GM12878 (cell line): Measurements from ENCODE around the gene NRIP3. TPM values are rescaled to one million over a fixed set of nuclear protein-coding genes. Genes with fewer than 3 reads are reported as not detected.

ENCODE experiments used
- ATAC-seq: fragments of 200-7000 bp; cut with Tn5 transposase; 3 replicates; pipeline ENCODE4 v1.9.1; 2020; ENCODE audit warnings: mild to moderate bottlenecking, moderate library complexity
- BruUV-seq: library from RNA; stranded (reverse); fragments of 400-500 nt; replicated peaks from 2 replicates; lab custom pipeline; 2021; lab: Mats Ljungman, UMichigan
- CTCF ChIA-PET: fragments of 300-600 bp; sonication (Branson Sonifier 250); formaldehyde crosslinking; extraction: SDS; loops from one replicate; lab custom pipeline; 2021; ENCODE audit warnings: inconsistent platforms; lab: Yijun Ruan, JAX
- POLR2A ChIA-PET: fragments of 350-600 bp; formaldehyde crosslinking; extraction: SDS; loops from one replicate; lab custom pipeline; 2021; ENCODE audit warnings: inconsistent platforms; lab: Charles Lee
- RAD21 ChIA-PET: fragments of 300-600 bp; sonication (Branson Sonifier 250); formaldehyde crosslinking; loops from one replicate; lab custom pipeline; 2023; ENCODE audit warnings: antibody characterized with exemption; ENCODE audit not compliant: unreplicated experiment; lab: Charles Lee
- SMC1A ChIA-PET: fragments of 300-600 bp; sonication (Branson Sonifier 250); formaldehyde crosslinking; loops from one replicate; lab custom pipeline; 2023; ENCODE audit not compliant: unreplicated experiment, uncharacterized antibody; lab: Charles Lee
- DNase-seq: peaks from one replicate; pipeline ENCODE4 v3.0.0-alpha.2; 2011; ENCODE audit warnings: low read depth, low spot score
- FAIRE-seq: peaks from 3 replicates; lab custom pipeline; 2011; peaks lifted over from hg19 to GRCh38; lab: Jason Lieb, UNC
- H2AFZ ChIP-seq: 2 replicates; pipeline ENCODE4 v1.6.0; 2011; ENCODE audit warnings: low read depth, low read length, control low read depth; ENCODE audit not compliant: control insufficient read depth
- H3K27ac ChIP-seq: 2 replicates; pipeline ENCODE4 v1.5.1; 2011; ENCODE audit warnings: control low read depth; ENCODE audit not compliant: control insufficient read depth, insufficient read depth
- H3K27me3 ChIP-seq, 2 experiments: replicated peaks in 1 of 2; 2 replicates each; pipeline versions ENCODE4 v1.6.0 to v1.6.1; 2011; ENCODE audit warnings: low read length in 1 of 2; ENCODE audit not compliant: control insufficient read depth in 2 of 2, insufficient read depth in 2 of 2
- H3K36me3 ChIP-seq, 2 experiments: 2 replicates each; pipeline ENCODE4 v1.5.1; 2011; ENCODE audit warnings: low read length in 1 of 2; ENCODE audit not compliant: control insufficient read depth in 2 of 2, insufficient read depth in 2 of 2
- H3K4me1 ChIP-seq: 2 replicates; pipeline ENCODE4 v1.6.1; 2011; ENCODE audit warnings: mild to moderate bottlenecking, low read length, moderate library complexity, mixed read lengths; ENCODE audit not compliant: control insufficient read depth, insufficient read depth
- H3K4me2 ChIP-seq: 2 replicates; pipeline ENCODE4 v1.6.0; 2011; ENCODE audit warnings: control low read depth; ENCODE audit not compliant: control insufficient read depth, insufficient read depth
- H3K4me3 ChIP-seq: fragments of 200-600 bp; sonication (generic); 2 replicates; pipeline ENCODE4 v1.5.1; 2016
- H3K79me2 ChIP-seq: 2 replicates; pipeline ENCODE4 v1.6.0; 2011; ENCODE audit warnings: low read length; ENCODE audit not compliant: control insufficient read depth, insufficient read depth
- H3K9ac ChIP-seq: 2 replicates; pipeline ENCODE4 v1.8.0; 2011; ENCODE audit warnings: low read length, control low read depth, mixed read lengths; ENCODE audit not compliant: control insufficient read depth, insufficient read depth
- H3K9me3 ChIP-seq: replicated peaks from 3 replicates; pipeline ENCODE4 v1.5.1; 2011; ENCODE audit warnings: mild to moderate bottlenecking, low read length; ENCODE audit not compliant: control insufficient read depth, insufficient read depth
- H4K20me1 ChIP-seq: 2 replicates; pipeline ENCODE4 v1.6.0; 2011; ENCODE audit not compliant: control insufficient read depth, insufficient read depth
- BMI1 ChIP-seq: fragments of 450-650 bp; IDR thresholded peaks from 2 replicates; pipeline ENCODE4 v1.6.1; 2016; ENCODE audit warnings: mild to moderate bottlenecking, moderate library complexity, borderline replicate concordance
- CREM ChIP-seq: IDR thresholded peaks from 2 replicates; pipeline ENCODE4 v1.6.1; 2014; ENCODE audit warnings: antibody characterized with exemption, low read depth
- HDGF ChIP-seq: fragments of 450-650 bp; IDR thresholded peaks from 2 replicates; pipeline ENCODE4 v1.6.1; 2016; ENCODE audit warnings: antibody characterized with exemption
- KDM1A ChIP-seq: fragments of 200-600 bp; sonication (generic); IDR thresholded peaks from 2 replicates; pipeline ENCODE4 v1.6.1; 2016; ENCODE audit warnings: borderline replicate concordance
- NRF1 ChIP-seq: conservative IDR thresholded peaks from 2 replicates; pipeline ENCODE4 v1.6.1; 2011; ENCODE audit warnings: mild to moderate bottlenecking, low read depth, low read length, improper control_type of control experiment
- POLR2A ChIP-seq: IDR thresholded peaks from 2 replicates; pipeline ENCODE4 v1.6.1; 2011; ENCODE audit warnings: low read depth, mild to moderate bottlenecking, low read length
- REST ChIP-seq: IDR thresholded peaks from 2 replicates; pipeline ENCODE4 v1.6.1; 2012; ENCODE audit warnings: mild to moderate bottlenecking, low read depth, low read length
- SMC3 ChIP-seq: IDR thresholded peaks from 2 replicates; pipeline ENCODE4 v1.6.1; 2011; ENCODE audit warnings: low read length, improper control_type of control experiment, borderline replicate concordance
- YBX1 ChIP-seq: fragments of 450-650 bp; IDR thresholded peaks from 2 replicates; pipeline ENCODE4 v1.6.1; 2016; ENCODE audit warnings: antibody characterized with exemption
- YY1 ChIP-seq: IDR thresholded peaks from 2 replicates; pipeline ENCODE4 v1.6.1; 2011; ENCODE audit warnings: low read depth, mild to moderate bottlenecking, low read length
- ZBED1 ChIP-seq: IDR thresholded peaks from 2 replicates; pipeline ENCODE4 v1.6.1; 2016; ENCODE audit warnings: borderline replicate concordance
- ZNF207 ChIP-seq: fragments of 450-650 bp; IDR thresholded peaks from 2 replicates; pipeline ENCODE4 v1.6.1; 2014; ENCODE audit warnings: antibody characterized with exemption, mild to moderate bottlenecking, borderline replicate concordance
- WGBS: methylation state at CpG from one replicate; pipeline ENCODE4 v1.1.6; 2016; ENCODE audit warnings: low lambda C conversion rate; ENCODE audit not compliant: insufficient replicate concordance, insufficient coverage; ENCODE audit errors: missing lambda C conversion rate; 5-methylcytosine and 5-hydroxymethylcytosine counted together
- in situ Hi-C: fragments of 300-500 bp; cut with MboI; formaldehyde crosslinking; loops from 9 replicates; pipeline ENCODE4 v1.14.3; 2018; ENCODE audit warnings: mixed read lengths
- intact Hi-C: fragments of 100-400 bp; cut with micrococcal nuclease; formaldehyde crosslinking; loops from one replicate; pipeline ENCODE4 v1.14.2; 2022; ENCODE audit not compliant: unreplicated experiment
- polyA plus RNA-seq, 11 experiments: library from polyadenylated mRNA; depleted of rRNA in 4 of 11; unstranded in 6 of 11; stranded (reverse) in 5 of 11; fragments of >200 nt; fragmentation: Nextera tagmentation in 4 of 11; fragmentation: Illumina TruSeq in 1 of 11; extraction: Ambion mirVana in 4 of 11; extraction: Trizol in 1 of 11; gene quantifications; 1 replicate in 1 of 11; 2 replicates in 10 of 11; pipeline versions ENCODE4 v1.2.1 to v1.2.3, GENCODE V29; 2011 to 2016; ENCODE audit warnings: inconsistent platforms in 2 of 11, missing spikeins in 2 of 11, low read depth in 1 of 11
- total RNA-seq, 4 experiments: library from RNA; depleted of rRNA in 3 of 4; stranded (reverse); fragments of >200 nt in 3 of 4; fragmentation: Illumina TruSeq in 1 of 4; extraction: Trizol in 1 of 4; gene quantifications; 2 replicates each; pipeline versions ENCODE4 v1.2.1 to v1.2.3, GENCODE V29; 2013 to 2021

Gene NRIP3
- total and polyA plus RNA-seq, 10 of the 15 experiments (the other 5 are each of a cell fraction or from before 2014, with no cell fraction given): under 0.01 to 0.25 (median 0.09) TPM; not detected in 7

DNA sequence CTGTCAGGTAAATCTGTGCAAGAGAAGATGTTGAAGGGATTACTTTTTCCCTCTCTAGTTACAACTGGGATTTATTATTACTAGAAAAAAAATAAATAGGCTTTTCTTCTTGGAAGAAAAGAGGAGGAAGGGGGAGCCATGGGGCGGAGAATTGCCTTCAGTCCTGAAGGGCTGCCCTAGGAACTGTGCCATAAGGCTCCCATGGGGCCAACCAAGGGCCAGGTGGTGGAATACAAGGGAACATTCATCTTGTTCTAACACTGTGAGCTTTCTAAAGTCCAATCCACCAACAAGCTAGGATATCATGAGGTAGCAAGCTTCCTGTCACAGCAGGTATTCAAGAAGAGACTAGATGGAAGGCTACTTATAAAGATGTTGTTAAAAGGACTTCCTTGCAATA, 24.8 kb upstream of the NRIP3 start:
- no peak for DNase-seq
- Histone ChIP-seq H3K4me2 (no peak overlapping the region), H3K79me2 (no peaks in the 10 kb centered on the region), H3K9ac (no peak overlapping the region), H3K4me1 (no peaks in the 10 kb centered on the region), H3K9me3 (no peaks in the 10 kb centered on the region), H2AFZ (no peak overlapping the region), H4K20me1 (no peaks in the 10 kb centered on the region), H3K4me3 (no peak overlapping the region)
- in situ Hi-C loops: no loop called here
- intact Hi-C loops: no loop called here
- no peak for ATAC-seq
- POLR2A ChIA-PET: interaction anchor here (0.7 kb wide), 1 partner anchor 10 kb away, joined by 3 read pairs; no protein-coding TSS in a partner anchor
- SMC1A ChIA-PET: interaction anchor here (1.1 to 2.4 kb wide), 3 partner anchors 12 to 109 kb away, joined by 3 to 17 read pairs (median 5); no protein-coding TSS in a partner anchor
- RAD21 ChIA-PET: interaction anchor here (0.6 to 0.7 kb wide), 2 partner anchors 48 to 482 kb away, joined by 3 read pairs; no protein-coding TSS in a partner anchor
- FAIRE-seq: no peak
- TF ChIP-seq YBX1: no peak
- TF ChIP-seq YY1: no peak
- TF ChIP-seq KDM1A: no peak
- no peak for TF ChIP-seq ZBED1
- TF ChIP-seq BMI1: no peak
- no peak for TF ChIP-seq SMC3
- no peak for TF ChIP-seq HDGF
- TF ChIP-seq ZNF207: no peak
- TF ChIP-seq POLR2A: no peak
- TF ChIP-seq NRF1: no peak
- no peak for TF ChIP-seq CREM
- TF ChIP-seq REST: no peak
- TF ChIP-seq, all 136 proteins: peak for 0
- H3K27ac ChIP-seq: no peak overlapping the region
- H3K36me3 ChIP-seq: no peaks in the 10 kb centered on the region; a peak in 1 of 4 replicates
- H3K27me3 ChIP-seq: no peaks in the 10 kb centered on the region
- 64% methylated on average over 1 of the region's 1 CpG for WGBS
- CTCF ChIA-PET: interaction anchor here (1.1 to 7.3 kb wide), 3 partner anchors 12 to 114 kb away, joined by 3 to 50 read pairs (median 6); no protein-coding TSS in a partner anchor
- no TSS peak for BruUV-seq
